ENCODE data around the gene CPPED1. TPM values are rescaled to one million over a fixed set of nuclear protein-coding genes. Genes with fewer than 3 reads are reported as not detected.

Gene CPPED1
- total RNA-seq, 1 experiment from 2014 or later: 8.1 TPM

GRCh38 chr16:12655537-12655936, 148.2 kb downstream of the CPPED1 start:
- intact Hi-C loops (cut with micrococcal nuclease): no loop called here
- Histone ChIP-seq H3K79me2 (ENCODE audit: insufficient read depth, low read length) (no peaks in the 10 kb centered on the region), H4K20me1 (ENCODE audit: insufficient read depth) (no peaks in the 10 kb centered on the region), H3K9me3 (ENCODE audit: control insufficient read depth in 1 of 2, insufficient read depth in 1 of 2, low read depth in 1 of 2, low read length in 2 of 2) (no peaks in the 10 kb centered on the region), H2AFZ (ENCODE audit: low read depth, low read length, poor library complexity, severe bottlenecking) (no peak overlapping the region), H3K4me3 (replicated peaks in 1 of 2; ENCODE audit: low read depth in 1 of 2, low read length in 2 of 2) (no peak overlapping the region), H3K9ac (ENCODE audit: low read length) (no peak overlapping the region), H3K4me2 (ENCODE audit: low read length) (no peak overlapping the region), H3K36me3 (ENCODE audit: control insufficient read depth in 1 of 2, insufficient read depth in 2 of 2, low read length in 2 of 2) (no peaks in the 10 kb centered on the region), H3K4me1 (ENCODE audit: control insufficient read depth in 1 of 2, insufficient read depth in 2 of 2, low read length in 2 of 2) (no peaks in the 10 kb centered on the region; a peak in 1 of 4 replicates), H3K27me3 (ENCODE audit: insufficient read depth, low read length) (no peaks in the 10 kb centered on the region), H3K9me2 (ENCODE audit: insufficient read depth) (no peaks in the 10 kb centered on the region), H3K27ac (ENCODE audit: low read depth, low read length) (no peak overlapping the region)
- BruUV-seq (replicated peaks): no TSS peak
- RAD21 ChIA-PET (ENCODE audit: low non-redundant PET in 1 of 2, low total read pairs in 2 of 2, uncharacterized antibody in 2 of 2, unreplicated experiment in 2 of 2): no interaction called here
- CTCF ChIA-PET: no interaction called here
- ATAC-seq (no peak), DNase-seq (ENCODE audit: low read depth, low spot score) (no peak)
- TF ChIP-seq MAX (IDR thresholded peaks at IDR 0.05) (no peak), SRF (IDR thresholded peaks at IDR 0.05; ENCODE audit: low read depth) (no peak), YY1 (IDR thresholded peaks at IDR 0.05; ENCODE audit: extremely low read depth, insufficient replicate concordance, low read depth, low read length) (no peak), RAD21 (IDR thresholded peaks at IDR 0.05; ENCODE audit: low read depth) (no peak), REST (IDR thresholded peaks at IDR 0.05; ENCODE audit: low read depth) (no peak), CEBPB (IDR thresholded peaks at IDR 0.05; ENCODE audit: low read depth) (no peak), POLR2A (IDR thresholded peaks at IDR 0.05; ENCODE audit: borderline replicate concordance, extremely low read depth, insufficient read depth, insufficient read length) (no peak), SIN3A (IDR thresholded peaks at IDR 0.05; ENCODE audit: low read depth) (no peak), EGR1 (IDR thresholded peaks at IDR 0.05; ENCODE audit: low read depth) (no peak), TCF7L2 (IDR thresholded peaks at IDR 0.05; ENCODE audit: borderline replicate concordance, extremely low read depth, insufficient read depth, insufficient read length) (no peak), ZBTB33 (IDR thresholded peaks at IDR 0.05; ENCODE audit: extremely low read depth, insufficient replicate concordance, low read length) (no peak), CBX3 (IDR thresholded peaks at IDR 0.05; ENCODE audit: low read depth) (no peak), ZNF274 (IDR thresholded peaks at IDR 0.05; ENCODE audit: low read depth, low read length) (no peak), FOSL1 (IDR thresholded peaks at IDR 0.05; ENCODE audit: low read depth) (no peak), JUND (IDR thresholded peaks at IDR 0.05) (no peak), CTCF (IDR thresholded peaks at IDR 0.05 in 2 of 3, conservative IDR thresholded peaks at IDR 0.05 in 1 of 3; ENCODE audit: borderline replicate concordance in 1 of 3, insufficient read depth in 1 of 3, low read depth in 2 of 3, low read length in 2 of 3) (no peak), ZFX (IDR thresholded peaks at IDR 0.05) (no peak), ATF3 (IDR thresholded peaks at IDR 0.05) (no peak)
- POLR2A ChIA-PET: no interaction called here
